ENCODE results near the gene C20orf141. TPM values are rescaled to one million over a fixed set of nuclear protein-coding genes. Genes with fewer than 3 reads are reported as not detected.

The C20orf141 gene
- total RNA-seq, 4 donors from 2014 or later, result not detected

DNA sequence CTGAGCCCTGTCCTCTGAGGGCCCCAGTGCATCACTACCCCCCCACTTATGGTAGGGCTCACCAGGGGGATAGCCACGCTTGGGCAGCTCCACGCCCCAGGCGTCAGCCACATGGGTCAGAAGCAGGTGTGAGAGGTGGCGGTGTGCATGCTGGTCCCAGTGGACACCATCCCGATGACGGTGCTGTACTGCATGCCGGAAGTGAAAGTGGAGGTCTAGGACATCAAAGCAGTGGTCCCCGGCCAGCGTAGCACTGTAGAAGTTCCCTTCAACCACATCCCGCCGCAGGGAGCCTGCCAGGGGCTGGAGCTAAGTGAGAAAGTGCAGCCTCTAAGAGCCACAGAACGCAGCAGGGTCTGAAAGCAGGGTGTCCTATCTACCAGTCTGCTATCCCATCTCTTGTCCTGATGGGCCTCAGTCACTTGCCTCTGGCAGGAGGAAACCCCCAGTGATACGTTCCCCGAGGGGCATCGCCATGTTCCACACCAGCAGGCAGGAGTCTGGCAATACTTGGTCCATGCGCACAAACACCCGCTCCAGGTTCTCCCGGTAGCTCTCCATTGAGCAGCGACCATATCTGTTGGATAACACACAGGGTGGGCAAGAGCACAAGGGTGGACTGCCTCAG is 23.5 kb downstream of the C20orf141 start:
- Histone ChIP-seq H3K4me3 (no peak overlapping the region), H3K36me3 (peaks cover 0 to 43% (median 0%) of the 10 kb centered on the region in 3 donors), H3K9me3 (no peaks in the 10 kb centered on the region), H3K27me3 (no peaks in the 10 kb centered on the region), H3K27ac (no peak overlapping the region), H3K4me1 (peaks cover 0 to 26% (median 8%) of the 10 kb centered on the region in 4 donors)
- DNase-seq (ENCODE audit: low spot score in 2 of 2), result no peak
- TF ChIP-seq EP300 (IDR thresholded peaks at IDR 0.05), result no peak
- no peak for TF ChIP-seq POLR2A (IDR thresholded peaks at IDR 0.05)
- 96 to 98% methylated on average over 18 to 19 of the region's 19 CpGs for WGBS, 2 donors

DNA sequence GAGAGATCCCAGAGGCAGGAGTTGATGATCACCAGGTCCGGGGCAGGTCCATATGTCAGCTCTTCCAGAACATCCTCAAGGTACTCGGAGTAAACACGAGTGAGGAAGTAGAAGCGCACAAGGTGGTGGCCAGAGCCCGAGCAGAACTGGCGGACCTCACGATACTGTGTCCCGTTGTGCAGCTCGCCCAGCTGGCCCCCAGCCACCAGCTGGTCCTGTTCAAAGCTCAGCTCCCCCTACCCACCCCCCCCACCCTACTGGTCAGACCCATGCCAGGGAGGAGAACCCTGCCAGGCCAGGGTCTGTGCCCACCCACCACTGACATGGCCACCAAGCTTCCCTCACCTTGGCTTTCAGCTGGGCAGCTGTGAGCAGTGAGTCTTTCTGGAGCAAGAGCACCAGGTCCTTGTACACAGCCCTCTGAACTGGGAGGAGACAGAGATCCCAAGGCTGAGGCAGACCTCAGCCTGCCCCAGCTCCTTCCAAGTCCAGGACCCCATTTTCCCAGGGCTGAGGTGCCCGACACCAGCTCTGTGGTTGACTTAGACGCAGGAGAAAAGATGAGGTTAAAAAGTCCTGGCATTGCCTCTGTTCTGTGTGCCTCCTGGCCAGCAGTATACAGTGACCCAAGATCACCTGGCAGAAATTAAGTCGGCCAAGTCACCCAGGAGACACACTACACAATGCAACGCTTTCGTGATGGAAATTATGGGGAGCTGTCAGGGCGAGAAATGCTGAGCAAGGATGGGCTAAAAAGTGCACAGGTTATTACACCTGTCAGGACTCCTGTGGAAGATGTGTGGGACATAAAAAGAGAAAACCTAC is 24.3 kb downstream of the C20orf141 start:
- DNase-seq (ENCODE audit: low spot score in 2 of 2), result no peak
- 93% methylated on average over 15 of the region's 15 CpGs for WGBS, 2 donors
- H3K36me3 ChIP-seq, result peaks cover 0 to 51% (median 0%) of the 10 kb centered on the region in 3 donors
- H3K27me3 ChIP-seq, result no peaks in the 10 kb centered on the region
- no peaks in the 10 kb centered on the region for H3K9me3 ChIP-seq
- TF ChIP-seq, protein P1, sequence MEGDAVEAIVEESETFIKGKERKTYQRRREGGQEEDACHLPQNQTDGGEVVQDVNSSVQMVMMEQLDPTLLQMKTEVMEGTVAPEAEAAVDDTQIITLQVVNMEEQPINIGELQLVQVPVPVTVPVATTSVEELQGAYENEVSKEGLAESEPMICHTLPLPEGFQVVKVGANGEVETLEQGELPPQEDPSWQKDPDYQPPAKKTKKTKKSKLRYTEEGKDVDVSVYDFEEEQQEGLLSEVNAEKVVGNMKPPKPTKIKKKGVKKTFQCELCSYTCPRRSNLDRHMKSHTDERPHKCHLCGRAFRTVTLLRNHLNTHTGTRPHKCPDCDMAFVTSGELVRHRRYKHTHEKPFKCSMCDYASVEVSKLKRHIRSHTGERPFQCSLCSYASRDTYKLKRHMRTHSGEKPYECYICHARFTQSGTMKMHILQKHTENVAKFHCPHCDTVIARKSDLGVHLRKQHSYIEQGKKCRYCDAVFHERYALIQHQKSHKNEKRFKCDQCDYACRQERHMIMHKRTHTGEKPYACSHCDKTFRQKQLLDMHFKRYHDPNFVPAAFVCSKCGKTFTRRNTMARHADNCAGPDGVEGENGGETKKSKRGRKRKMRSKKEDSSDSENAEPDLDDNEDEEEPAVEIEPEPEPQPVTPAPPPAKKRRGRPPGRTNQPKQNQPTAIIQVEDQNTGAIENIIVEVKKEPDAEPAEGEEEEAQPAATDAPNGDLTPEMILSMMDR (IDR thresholded peaks at IDR 0.05), result no peak
- TF ChIP-seq EP300 (IDR thresholded peaks at IDR 0.05), result no peak
- TF ChIP-seq POLR2A (IDR thresholded peaks at IDR 0.05), result no peak
- H3K4me1 ChIP-seq, result peaks cover 0 to 26% (median 8%) of the 10 kb centered on the region in 4 donors
- no peak overlapping the region for H3K27ac ChIP-seq
- H3K4me3 ChIP-seq, result no peak overlapping the region

DNA sequence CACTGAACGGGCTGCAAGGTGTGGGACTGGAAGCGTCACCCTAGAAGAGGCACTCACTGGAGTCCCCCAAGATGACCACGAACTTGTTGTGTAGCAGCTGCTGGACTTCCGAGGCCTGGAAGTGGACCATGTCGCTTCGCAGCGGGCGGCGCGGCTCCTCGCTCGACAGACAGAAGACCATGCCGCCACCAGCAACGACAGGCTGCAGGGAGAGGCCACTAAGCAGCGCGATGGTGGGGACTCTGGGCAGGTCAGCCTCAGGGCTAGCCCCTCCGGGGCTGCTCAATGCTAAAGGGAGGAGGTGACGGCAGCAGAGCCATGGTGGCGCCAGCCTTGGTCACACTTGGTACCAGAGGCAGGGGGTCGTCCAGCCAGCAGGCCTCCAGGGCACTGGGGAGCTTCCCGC is 24.9 kb downstream of the C20orf141 start:
- peak overlapping the region; percentile 75 to 99 (median 80) for H3K4me3 ChIP-seq
- TF ChIP-seq, protein P1 (IDR thresholded peaks at IDR 0.05), result no peak
- TF ChIP-seq EP300 (IDR thresholded peaks at IDR 0.05) (no peak), POLR2A (IDR thresholded peaks at IDR 0.05) (no peak)
- peaks cover 0 to 50% (median 0%) of the 10 kb centered on the region in 3 donors for H3K36me3 ChIP-seq
- peak overlapping the region in 3 of 4 donors; percentile 94 to 96 (median 95) for H3K27ac ChIP-seq
- H3K27me3 ChIP-seq, result no peaks in the 10 kb centered on the region
- H3K9me3 ChIP-seq, result no peaks in the 10 kb centered on the region
- H3K4me1 ChIP-seq, result peaks cover 0 to 26% (median 8%) of the 10 kb centered on the region in 4 donors
- DNase-seq (ENCODE audit: low spot score in 2 of 2), result no peak
- WGBS, 2 donors, result 70 to 90% methylated on average over 8 to 21 of the region's 21 CpGs

DNA sequence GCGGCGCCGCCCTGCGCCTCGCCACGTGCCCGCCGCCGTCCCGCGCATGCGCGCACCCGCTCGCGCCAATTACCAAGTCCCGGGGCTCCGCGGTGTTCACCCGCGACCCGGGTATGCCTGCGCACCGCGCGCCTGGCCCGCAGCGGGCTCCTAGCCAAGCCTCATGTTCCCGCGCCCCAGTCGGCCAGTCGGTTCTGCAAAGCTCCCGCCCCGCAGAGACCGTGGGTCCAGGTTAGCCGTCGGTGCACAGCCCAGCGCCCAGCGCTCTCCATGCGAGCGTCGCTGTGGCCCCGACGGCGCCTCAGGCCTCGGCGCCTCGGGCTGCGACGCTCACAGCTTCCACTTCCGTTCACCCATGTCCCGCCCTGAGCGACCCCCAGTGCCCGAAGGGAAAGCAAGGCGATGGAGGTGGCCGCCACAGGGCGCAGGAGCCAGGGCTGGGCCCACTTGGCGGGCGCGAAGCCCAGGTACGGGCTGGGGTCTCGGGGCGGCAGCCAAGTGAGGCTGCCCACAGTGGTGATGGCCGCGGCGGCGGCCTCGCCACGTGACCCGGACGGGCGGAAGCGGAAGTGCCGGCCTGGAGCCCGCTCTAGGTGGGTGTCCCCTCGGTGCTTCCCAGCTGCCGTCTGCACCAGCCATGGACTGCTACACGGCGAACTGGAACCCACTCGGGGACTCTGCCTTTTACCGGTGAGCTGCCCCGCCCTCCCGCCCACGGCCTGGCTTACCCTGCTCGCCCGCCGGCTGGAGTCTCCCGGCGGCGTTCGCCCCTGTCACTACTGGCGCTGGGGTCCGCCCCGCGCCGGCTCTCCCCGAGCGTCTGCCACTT is 25.6 kb downstream of the C20orf141 start, which contains the start of the genes PCED1A and VPS16:
Gene PCED1A, minus strand, starts transcription at position 518 of the 829 bp plus-strand sequence. CDS start 743 bp downstream, outside the sequence.
Gene VPS16, plus strand, starts transcription at position 608 of the 829 bp plus-strand sequence. Its CDS starts 30 bp downstream, at position 638.
- Histone ChIP-seq H3K4me3 (peak within 1 kb of the TSS; percentile 75 to 99 (median 80)), H3K27ac (peak within 1 kb of the TSS; percentile 86 to 96 (median 94)), H3K9me3 (no peaks in the 10 kb centered on the region), H3K36me3 (peaks cover 0 to 44% (median 0%) of the 10 kb centered on the region in 3 donors), H3K27me3 (no peaks in the 10 kb centered on the region), H3K4me1 (peaks cover 0 to 26% (median 8%) of the 10 kb centered on the region in 4 donors)
- peak; percentile 70 to 74 for DNase-seq (ENCODE audit: low spot score in 2 of 2)
- TF ChIP-seq EP300 (IDR thresholded peaks at IDR 0.05) (peak in 1 of 2 donors; percentile 83), POLR2A (IDR thresholded peaks at IDR 0.05) (peak in 1 of 2 donors; percentile 52)
- TF ChIP-seq, protein P1 (IDR thresholded peaks at IDR 0.05), result no peak
- WGBS, 2 donors, result 3% methylated on average over 19 to 71 of the region's 98 CpGs
